Endothelial cell (in vitro differentiated cells): Measurements from ENCODE around the gene RAB21. TPM values are rescaled to one million over a fixed set of nuclear protein-coding genes. Genes with fewer than 3 reads are reported as not detected.

ENCODE experiments used
- DNase-seq: peaks from one replicate; pipeline ENCODE4 v3.0.0; 2021; ENCODE audit warnings: low spot score
- H3K27ac Mint-ChIP-seq: one replicate; pipeline ENCODE4 v1.8.0; 2021; ENCODE audit warnings: mixed read lengths, inconsistent platforms; ENCODE audit not compliant: unreplicated experiment
- H3K27me3 Mint-ChIP-seq: one replicate; pipeline ENCODE4 v1.8.0; 2021; ENCODE audit warnings: mild to moderate bottlenecking, moderate library complexity, mixed read lengths, inconsistent platforms; ENCODE audit not compliant: unreplicated experiment
- H3K36me3 Mint-ChIP-seq: one replicate; pipeline ENCODE4 v1.8.0; 2021; ENCODE audit warnings: mild to moderate bottlenecking, low read depth, mixed read lengths, inconsistent platforms; ENCODE audit not compliant: unreplicated experiment
- H3K4me1 Mint-ChIP-seq: one replicate; pipeline ENCODE4 v1.8.0; 2021; ENCODE audit warnings: mild to moderate bottlenecking, mixed read lengths, inconsistent platforms; ENCODE audit not compliant: unreplicated experiment
- H3K4me3 Mint-ChIP-seq: one replicate; pipeline ENCODE4 v1.8.0; 2021; ENCODE audit warnings: mild to moderate bottlenecking, mixed read lengths, inconsistent platforms; ENCODE audit not compliant: unreplicated experiment
- H3K9me3 Mint-ChIP-seq: one replicate; pipeline ENCODE4 v1.8.0; 2021; ENCODE audit warnings: mixed read lengths, inconsistent platforms; ENCODE audit not compliant: unreplicated experiment
- total RNA-seq: library from RNA; stranded (reverse); fragmentation: NEBNext Ultra II Directional; extraction: Animal tissue kit (Norgen Biotek cat#: 25700); gene quantifications from one replicate; pipeline ENCODE4 v1.2.1, GENCODE V29; 2021; ENCODE audit not compliant: unreplicated experiment
- TF ChIP-seq, protein P1 (sequence below): fragments of 200-600 bp; sonication (generic); IDR thresholded peaks from one replicate; pipeline ENCODE4 v1.5.0; 2021; ENCODE audit warnings: antibody characterized with exemption; ENCODE audit not compliant: unreplicated experiment

The RAB21 gene
- total RNA-seq, 1 donor from 2014 or later = 53.7 TPM

DNA sequence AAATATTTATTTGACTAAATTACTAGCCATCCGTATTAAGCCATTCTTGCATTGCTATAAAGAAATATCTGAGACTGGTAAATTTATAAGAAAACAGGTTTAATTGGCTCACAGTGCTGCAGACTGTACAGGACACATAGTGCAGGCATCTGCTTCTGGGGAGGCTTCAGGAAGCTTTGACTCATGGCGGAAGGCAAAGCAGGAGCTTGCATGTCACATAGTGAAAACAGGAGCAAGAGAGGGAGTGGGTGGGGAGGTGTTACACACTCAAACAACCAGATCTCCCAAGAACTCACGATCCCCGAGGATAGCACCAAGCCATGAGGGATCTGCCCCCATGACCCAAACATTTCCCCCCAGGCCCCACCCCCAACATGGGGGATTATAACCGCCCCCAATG is 26.7 kb upstream of the RAB21 start:
- Mint-ChIP-seq H3K4me1 (peaks cover 7% of the 10 kb centered on the region), H3K36me3 (no peaks in the 10 kb centered on the region), H3K27ac (no peak overlapping the region), H3K4me3 (no peak overlapping the region), H3K9me3 (no peaks in the 10 kb centered on the region), H3K27me3 (no peaks in the 10 kb centered on the region)
- TF ChIP-seq, protein P1, sequence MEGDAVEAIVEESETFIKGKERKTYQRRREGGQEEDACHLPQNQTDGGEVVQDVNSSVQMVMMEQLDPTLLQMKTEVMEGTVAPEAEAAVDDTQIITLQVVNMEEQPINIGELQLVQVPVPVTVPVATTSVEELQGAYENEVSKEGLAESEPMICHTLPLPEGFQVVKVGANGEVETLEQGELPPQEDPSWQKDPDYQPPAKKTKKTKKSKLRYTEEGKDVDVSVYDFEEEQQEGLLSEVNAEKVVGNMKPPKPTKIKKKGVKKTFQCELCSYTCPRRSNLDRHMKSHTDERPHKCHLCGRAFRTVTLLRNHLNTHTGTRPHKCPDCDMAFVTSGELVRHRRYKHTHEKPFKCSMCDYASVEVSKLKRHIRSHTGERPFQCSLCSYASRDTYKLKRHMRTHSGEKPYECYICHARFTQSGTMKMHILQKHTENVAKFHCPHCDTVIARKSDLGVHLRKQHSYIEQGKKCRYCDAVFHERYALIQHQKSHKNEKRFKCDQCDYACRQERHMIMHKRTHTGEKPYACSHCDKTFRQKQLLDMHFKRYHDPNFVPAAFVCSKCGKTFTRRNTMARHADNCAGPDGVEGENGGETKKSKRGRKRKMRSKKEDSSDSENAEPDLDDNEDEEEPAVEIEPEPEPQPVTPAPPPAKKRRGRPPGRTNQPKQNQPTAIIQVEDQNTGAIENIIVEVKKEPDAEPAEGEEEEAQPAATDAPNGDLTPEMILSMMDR = no peak
- DNase-seq = no peak

DNA sequence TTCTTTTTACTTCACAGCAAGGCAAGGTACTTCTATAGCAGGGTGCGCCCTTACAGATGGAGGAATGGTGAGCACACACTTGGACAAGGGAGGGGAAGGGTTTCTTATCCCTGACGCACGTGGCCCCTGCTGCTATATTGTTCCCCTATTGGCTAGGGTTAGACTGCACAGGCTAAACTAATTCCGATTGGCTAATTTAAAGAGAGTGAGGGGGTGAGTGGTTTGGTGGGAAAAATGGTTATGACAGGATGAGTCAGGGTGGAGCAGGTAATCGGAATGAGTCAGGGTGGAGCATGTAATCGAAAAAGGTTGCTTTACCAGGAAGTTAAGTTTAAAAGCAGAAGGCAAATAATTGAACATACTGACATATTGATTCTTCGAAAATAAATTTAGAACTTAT is 23.7 kb upstream of the RAB21 start:
- Mint-ChIP-seq H3K9me3 (no peaks in the 10 kb centered on the region), H3K4me1 (peaks cover 7% of the 10 kb centered on the region), H3K36me3 (no peaks in the 10 kb centered on the region), H3K27ac (no peak overlapping the region), H3K4me3 (no peak overlapping the region), H3K27me3 (no peaks in the 10 kb centered on the region)
- TF ChIP-seq, protein P1 = no peak
- no peak for DNase-seq

DNA sequence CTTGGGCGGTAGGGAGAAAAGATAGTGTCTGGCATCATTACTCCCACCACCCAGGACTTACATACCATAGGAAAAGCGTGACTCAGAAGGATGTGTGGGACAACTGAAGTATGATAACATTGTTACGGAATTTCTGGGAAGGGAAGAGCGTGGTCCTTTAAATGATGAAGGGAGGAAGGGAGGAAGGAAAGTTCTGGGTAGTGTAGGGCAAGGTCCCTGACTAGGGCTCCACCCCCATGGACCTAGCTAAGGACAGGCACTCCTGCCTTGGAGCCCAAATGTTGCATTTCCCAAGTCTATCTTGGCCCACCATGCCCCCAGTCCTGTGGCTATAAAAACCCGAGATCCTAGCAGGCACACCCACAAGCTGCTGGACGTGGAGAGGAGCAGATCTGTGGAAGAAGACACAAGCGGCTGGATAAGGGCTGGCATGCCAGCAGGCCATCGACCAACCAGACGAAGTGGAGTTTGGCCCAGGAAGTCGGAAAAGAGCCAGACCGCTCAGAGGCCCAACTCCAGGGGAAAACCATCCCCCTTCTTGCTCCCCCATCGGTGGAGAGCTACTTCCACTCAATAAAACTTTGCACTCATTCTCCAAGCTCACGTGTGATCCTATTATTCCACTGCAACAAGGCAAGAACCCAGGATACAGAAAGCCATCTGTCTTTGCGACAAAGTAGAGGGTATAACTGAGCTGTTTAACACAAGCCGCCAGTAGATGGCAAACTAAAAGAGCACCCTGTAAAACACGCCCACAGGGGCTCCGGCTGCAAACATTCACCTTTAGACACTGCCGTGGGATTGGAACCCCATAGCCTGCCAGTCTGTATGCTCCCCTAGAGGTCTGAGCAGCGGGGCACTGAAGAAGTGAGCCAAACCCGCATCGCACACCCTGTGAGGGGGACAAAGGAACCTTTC is 23.0 kb upstream of the RAB21 start:
- no peaks in the 10 kb centered on the region for H3K36me3 Mint-ChIP-seq
- H3K27ac Mint-ChIP-seq = no peak overlapping the region
- H3K9me3 Mint-ChIP-seq = no peaks in the 10 kb centered on the region
- no peak for DNase-seq
- TF ChIP-seq, protein P1 = no peak
- H3K27me3 Mint-ChIP-seq = no peaks in the 10 kb centered on the region
- H3K4me1 Mint-ChIP-seq = peaks cover 7% of the 10 kb centered on the region
- H3K4me3 Mint-ChIP-seq = no peak overlapping the region

DNA sequence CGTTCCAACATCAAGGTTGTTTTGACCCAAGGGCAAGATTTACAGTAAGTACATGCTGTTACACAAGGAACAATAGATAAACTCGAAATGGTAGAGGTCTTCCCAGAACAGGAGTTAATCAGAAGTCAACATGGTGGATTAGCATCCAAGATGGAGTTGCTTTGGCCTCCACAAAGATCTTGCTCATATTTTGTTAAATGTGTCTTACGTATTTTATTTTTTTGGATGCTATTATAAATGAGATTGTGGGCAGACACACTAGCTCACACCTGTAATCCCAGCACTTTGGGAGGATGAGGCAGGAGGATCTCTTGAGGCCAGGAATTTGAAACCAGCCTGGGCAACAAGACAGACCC is 22.3 kb upstream of the RAB21 start:
- no peak for DNase-seq
- H3K4me1 Mint-ChIP-seq = peaks cover 7% of the 10 kb centered on the region
- TF ChIP-seq, protein P1 = no peak
- no peaks in the 10 kb centered on the region for H3K36me3 Mint-ChIP-seq
- H3K4me3 Mint-ChIP-seq = no peak overlapping the region
- no peak overlapping the region for H3K27ac Mint-ChIP-seq
- H3K9me3 Mint-ChIP-seq = no peaks in the 10 kb centered on the region
- H3K27me3 Mint-ChIP-seq = no peaks in the 10 kb centered on the region

DNA sequence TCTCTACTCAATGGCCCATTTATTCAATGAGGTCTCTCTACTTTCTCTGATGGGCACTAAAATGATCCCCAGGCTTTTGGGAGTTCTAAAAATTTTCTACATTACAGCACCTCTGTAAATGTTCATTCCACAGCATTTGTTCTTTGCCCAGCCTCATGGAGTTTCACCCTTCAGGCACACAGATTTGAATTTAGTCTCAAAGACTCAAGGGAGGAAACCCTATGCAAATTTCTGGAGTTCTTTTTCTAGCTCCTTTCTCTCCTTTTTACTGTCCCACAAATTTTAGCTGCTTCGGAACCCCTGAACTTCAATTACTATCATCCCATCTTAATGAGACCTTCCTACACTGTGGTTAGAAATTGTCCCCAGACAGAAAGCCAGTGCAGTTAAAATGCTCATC is 17.5 kb upstream of the RAB21 start:
- DNase-seq = no peak

More for the DNA sequence above, 17.5 kb upstream of the RAB21 start:
- H3K27me3 Mint-ChIP-seq = no peaks in the 10 kb centered on the region
- no peaks in the 10 kb centered on the region for H3K4me1 Mint-ChIP-seq
- no peak overlapping the region for H3K4me3 Mint-ChIP-seq
- TF ChIP-seq, protein P1 = no peak
- no peak overlapping the region for H3K27ac Mint-ChIP-seq
- H3K36me3 Mint-ChIP-seq = no peaks in the 10 kb centered on the region
- H3K9me3 Mint-ChIP-seq = no peaks in the 10 kb centered on the region
